Effector memory CD4-positive, alpha-beta T cell (primary cell): Measurements from ENCODE around the gene TFB1M.
"Not testable (repeated sequence)": the region's sequence is repeated elsewhere in the genome, so short reads cannot be mapped to it uniquely, and the experiment has no call there.

Experiments used
- DNase-seq, 3 donors: peaks; one replicate each; pipeline ENCODE4 v3.0.0-alpha.2; 2020
- H3K27ac ChIP-seq: 2 replicates; pipeline ENCODE4 v1.7.0; 2013; ENCODE audit warnings: mild to moderate bottlenecking, low read length, moderate library complexity; ENCODE audit not compliant: insufficient read depth, poor library complexity, severe bottlenecking
- H3K27me3 ChIP-seq: replicated peaks from 2 replicates; pipeline ENCODE4 v1.7.0; 2013; ENCODE audit warnings: mild to moderate bottlenecking, low read length; ENCODE audit not compliant: insufficient read depth, control insufficient read depth, poor library complexity, severe bottlenecking
- H3K36me3 ChIP-seq: 2 replicates; pipeline ENCODE4 v1.7.0; 2013; ENCODE audit warnings: mild to moderate bottlenecking, low read length, moderate library complexity; ENCODE audit not compliant: control insufficient read depth, insufficient read depth
- H3K4me1 ChIP-seq: 2 replicates; pipeline ENCODE4 v1.7.0; 2013; ENCODE audit warnings: low read length, mild to moderate bottlenecking; ENCODE audit not compliant: control insufficient read depth, insufficient read depth, poor library complexity, severe bottlenecking
- H3K4me3 ChIP-seq: 2 replicates; pipeline ENCODE4 v1.7.0; 2013; ENCODE audit warnings: low read length, low read depth, mild to moderate bottlenecking; ENCODE audit not compliant: insufficient read depth, poor library complexity, severe bottlenecking
- H3K9me3 ChIP-seq: 2 replicates; pipeline ENCODE4 v1.7.0; 2013; ENCODE audit warnings: mild to moderate bottlenecking, low read length, moderate library complexity; ENCODE audit not compliant: control insufficient read depth
- total RNA-seq, 3 donors: gene quantifications; one replicate each; lab custom pipeline; 2026; lab: John Stamatoyannopoulos, UW

The TFB1M gene
- 4.8 to 9.5 (median 8.9) reads per million in 3 donors for total RNA-seq

- DNase-seq = peak; percentile 95 to 98 (median 96)
- no peaks in the 10 kb centered on the region for H3K27me3 ChIP-seq
Measured at GRCh38 chr6:155314092-155314772, at the start of gene TFB1M. TFB1M (minus strand) TSS chr6:155314484; CDS start chr6:155314428, 56 bp downstream.

GRCh38 chr6:155364021-155364420 lies 49.7 kb upstream of the TFB1M start:
- H3K4me3 ChIP-seq, DNase-seq, H3K4me1 ChIP-seq, H3K9me3 ChIP-seq, H3K36me3 ChIP-seq, H3K27me3 ChIP-seq, H3K27ac ChIP-seq: not testable (repeated sequence)

More at GRCh38 chr6:155314092-155314772, at the start of gene TFB1M:
- Histone ChIP-seq H3K27ac (peak within 1 kb of the TSS; percentile 89), H3K4me3 (peak within 1 kb of the TSS; percentile 89), H3K9me3 (no peaks in the 10 kb centered on the region), H3K4me1 (peaks cover 7% of the 10 kb centered on the region), H3K36me3 (no peaks in the 10 kb centered on the region)

GRCh38 chr6:155362968-155363632 lies 48.8 kb upstream of the TFB1M start:
- H3K9me3 ChIP-seq, H3K4me3 ChIP-seq: not testable (repeated sequence)

GRCh38 chr6:155354167-155354566 lies 39.9 kb upstream of the TFB1M start:
- DNase-seq = no peak
- Histone ChIP-seq H3K9me3 (peaks cover 8% of the 10 kb centered on the region), H3K27me3 (no peaks in the 10 kb centered on the region), H3K4me3 (no peak overlapping the region), H3K36me3 (no peaks in the 10 kb centered on the region), H3K4me1 (no peaks in the 10 kb centered on the region), H3K27ac (no peak overlapping the region)

More at GRCh38 chr6:155362968-155363632, 48.8 kb upstream of the TFB1M start:
- DNase-seq, H3K4me1 ChIP-seq, H3K27ac ChIP-seq, H3K36me3 ChIP-seq, H3K27me3 ChIP-seq: not testable (repeated sequence)

- no peak overlapping the region for H3K27ac ChIP-seq
Measured at GRCh38 chr6:155352811-155353210, 38.5 kb upstream of the TFB1M start.

GRCh38 chr6:155352130-155352420 lies 37.8 kb upstream of the TFB1M start:
- no peak for DNase-seq
- Histone ChIP-seq H3K4me3 (no peak overlapping the region), H3K27me3 (no peaks in the 10 kb centered on the region), H3K27ac (no peak overlapping the region), H3K36me3 (no peaks in the 10 kb centered on the region), H3K9me3 (peaks cover 8% of the 10 kb centered on the region), H3K4me1 (no peaks in the 10 kb centered on the region)

More at GRCh38 chr6:155352811-155353210, 38.5 kb upstream of the TFB1M start:
- no peak for DNase-seq
- no peaks in the 10 kb centered on the region for H3K36me3 ChIP-seq
- H3K4me3 ChIP-seq = no peak overlapping the region
- peaks cover 8% of the 10 kb centered on the region for H3K9me3 ChIP-seq
- no peaks in the 10 kb centered on the region for H3K27me3 ChIP-seq
- no peaks in the 10 kb centered on the region for H3K4me1 ChIP-seq

GRCh38 chr6:155351273-155352129 lies 37.2 kb upstream of the TFB1M start:
- DNase-seq = no peak
- no peak overlapping the region for H3K4me3 ChIP-seq

GRCh38 chr6:155349956-155350355 lies 35.7 kb upstream of the TFB1M start:
- H3K27me3 ChIP-seq = no peaks in the 10 kb centered on the region
- no peak overlapping the region for H3K4me3 ChIP-seq
- H3K27ac ChIP-seq = no peak overlapping the region
- no peaks in the 10 kb centered on the region for H3K36me3 ChIP-seq
- no peaks in the 10 kb centered on the region for H3K4me1 ChIP-seq
- no peak for DNase-seq
- peaks cover 8% of the 10 kb centered on the region for H3K9me3 ChIP-seq

More at GRCh38 chr6:155351273-155352129, 37.2 kb upstream of the TFB1M start:
- Histone ChIP-seq H3K4me1 (no peaks in the 10 kb centered on the region), H3K27ac (no peak overlapping the region), H3K27me3 (no peaks in the 10 kb centered on the region), H3K9me3 (peaks cover 8% of the 10 kb centered on the region), H3K36me3 (no peaks in the 10 kb centered on the region)

GRCh38 chr6:155349129-155349528 lies 34.8 kb upstream of the TFB1M start:
- no peak overlapping the region for H3K4me3 ChIP-seq
- H3K36me3 ChIP-seq = no peaks in the 10 kb centered on the region
- peaks cover 8% of the 10 kb centered on the region for H3K9me3 ChIP-seq
- no peaks in the 10 kb centered on the region for H3K27me3 ChIP-seq
- no peak overlapping the region for H3K27ac ChIP-seq
- DNase-seq = no peak
- no peaks in the 10 kb centered on the region for H3K4me1 ChIP-seq
